Inflammatory macrophage (primary cell): Measurements from ENCODE around the gene PASK.
"Not testable (repeated sequence)": the region's sequence is repeated elsewhere in the genome, so short reads cannot be mapped to it uniquely, and the experiment has no call there.

ENCODE experiments used
- DNase-seq, 2 donors: peaks; one replicate each; pipeline ENCODE4 v3.0.0-alpha.2; 2020 to 2022
- total RNA-seq, 18 experiments: gene quantifications; one replicate each; lab custom pipeline; 2026; ENCODE audit warnings: mixed read lengths in 6 of 18, inconsistent platforms in 2 of 18; lab: John Stamatoyannopoulos, UW

Gene PASK
- total RNA-seq: 0.98 to 15.5 (median 11.9) reads per million in 18 experiments

DNA sequence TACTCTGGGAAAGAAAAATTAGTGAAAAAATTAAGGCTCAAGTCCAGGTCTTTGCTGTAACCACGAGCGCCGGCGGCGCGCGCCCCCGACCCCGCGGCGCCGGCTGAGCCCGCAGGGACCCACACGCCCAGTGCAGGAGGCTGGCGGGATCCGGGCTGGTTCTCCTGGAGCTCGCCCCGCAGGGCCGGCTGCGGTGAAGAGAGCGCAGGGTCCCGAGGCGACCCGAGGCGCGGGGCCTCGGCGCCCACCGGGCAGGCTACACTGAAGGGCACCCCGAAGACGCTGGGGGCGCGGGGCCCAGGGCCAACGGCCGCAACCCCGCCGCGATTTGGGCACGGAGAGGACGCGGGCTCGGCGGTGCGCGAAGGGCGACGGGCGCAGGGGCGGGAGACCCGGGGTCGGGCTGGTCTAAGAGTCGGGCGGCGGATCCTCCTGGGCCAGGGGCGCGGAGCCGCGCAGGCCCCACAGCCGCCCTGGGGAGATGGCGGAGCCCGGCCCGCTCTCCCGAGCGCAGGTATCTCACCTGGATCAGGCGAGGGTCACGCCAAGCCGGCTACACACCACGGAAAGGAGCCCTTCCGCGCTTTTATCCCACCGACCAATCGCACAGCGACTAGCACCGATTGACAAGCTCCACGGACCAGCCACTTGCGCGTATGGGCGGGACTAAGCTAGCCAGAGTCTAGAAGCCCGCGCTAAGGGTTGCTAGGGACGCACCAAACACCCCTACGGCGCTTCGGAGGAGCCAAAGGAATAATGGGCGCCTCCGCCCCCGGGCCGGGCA is at the start of gene PASK:
TSS of gene PASK (minus strand) at position 582 of the 784 bp plus-strand sequence. CDS start 6,440 bp downstream, outside the sequence.
- DNase-seq: peak; percentile 95 to 97

DNA sequence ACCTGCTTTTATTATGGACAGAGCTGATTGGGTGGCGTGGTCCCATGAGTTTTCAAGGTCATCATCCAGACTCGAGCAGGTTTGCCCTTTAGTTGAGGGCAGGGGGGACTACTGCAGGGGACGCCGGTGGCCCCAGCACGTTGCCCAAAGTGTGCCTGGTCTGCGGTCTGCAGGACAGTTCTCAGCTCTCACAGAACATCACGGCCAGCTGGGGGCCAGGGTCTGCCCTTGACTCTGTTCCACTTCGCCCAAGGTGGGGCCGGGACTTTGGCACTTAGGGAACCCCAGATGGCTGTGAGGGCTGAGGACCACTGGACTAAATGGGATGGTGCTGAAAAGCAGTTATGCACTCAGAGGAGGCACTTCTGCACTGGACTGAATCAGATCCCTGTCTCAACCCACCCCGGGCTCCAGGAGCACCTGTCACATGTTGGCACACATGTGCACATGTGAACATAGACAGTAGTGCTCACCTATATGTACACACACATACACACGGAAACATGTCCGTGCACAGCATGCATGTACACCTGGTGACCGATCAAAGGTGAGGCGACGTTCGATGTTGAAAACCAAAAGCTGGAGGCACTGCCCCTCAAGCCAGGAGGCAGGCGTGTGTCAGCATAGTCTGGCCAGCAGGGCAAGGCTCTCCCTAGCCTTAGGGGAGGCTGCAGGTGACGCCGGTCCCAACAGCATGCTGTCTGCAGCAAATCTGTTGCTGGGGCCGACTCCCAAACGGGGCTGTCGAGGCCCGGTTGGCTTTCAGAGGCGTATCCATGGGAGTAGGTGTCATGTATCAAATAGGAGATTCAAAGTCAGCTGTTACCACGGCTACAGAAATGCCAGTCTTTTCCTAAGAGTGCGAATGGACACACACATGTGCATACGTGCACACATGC is 49.4 kb upstream of the PASK start:
- no peak for DNase-seq

DNA sequence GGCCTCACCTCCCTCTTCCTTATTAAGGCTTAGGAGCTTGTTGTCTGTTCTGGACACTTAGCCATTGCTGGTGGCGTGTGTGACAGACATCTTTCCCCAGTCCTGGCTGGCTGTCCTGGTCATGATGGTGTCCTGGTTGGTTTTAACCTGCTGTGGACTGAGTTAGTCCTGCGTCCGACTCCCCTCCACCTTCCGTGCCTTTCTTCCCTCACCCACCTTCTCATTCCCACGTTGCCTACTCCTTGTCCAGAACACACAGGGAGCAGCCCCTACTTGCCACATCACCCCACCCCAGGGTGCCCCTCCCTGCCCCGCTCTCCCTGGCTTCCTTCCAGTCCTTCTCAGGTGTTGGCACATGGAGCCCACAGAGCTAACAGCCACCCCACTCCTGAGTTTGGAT is 48.7 kb upstream of the PASK start:
- DNase-seq: no peak

DNA sequence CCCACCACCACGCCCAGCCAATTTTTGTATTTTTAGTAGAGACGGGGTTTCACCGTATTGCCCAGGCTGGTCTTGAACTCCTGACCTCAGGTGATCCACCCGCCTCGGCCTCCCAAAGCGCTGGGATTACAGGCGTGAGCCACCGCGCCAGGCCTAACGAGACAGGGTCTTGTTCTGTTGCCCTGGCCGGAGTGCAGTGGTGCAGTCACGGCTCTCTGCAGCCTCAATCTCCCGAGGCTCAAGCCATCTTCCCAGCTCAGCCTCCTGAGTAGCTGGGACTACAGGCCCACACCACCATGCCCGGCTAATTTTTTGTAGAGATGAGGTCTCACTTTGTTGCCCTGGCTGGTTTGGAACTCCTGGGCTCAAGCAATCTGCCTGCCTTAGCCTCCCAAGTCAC is 48.0 kb upstream of the PASK start:
- DNase-seq: not testable (repeated sequence)

DNA sequence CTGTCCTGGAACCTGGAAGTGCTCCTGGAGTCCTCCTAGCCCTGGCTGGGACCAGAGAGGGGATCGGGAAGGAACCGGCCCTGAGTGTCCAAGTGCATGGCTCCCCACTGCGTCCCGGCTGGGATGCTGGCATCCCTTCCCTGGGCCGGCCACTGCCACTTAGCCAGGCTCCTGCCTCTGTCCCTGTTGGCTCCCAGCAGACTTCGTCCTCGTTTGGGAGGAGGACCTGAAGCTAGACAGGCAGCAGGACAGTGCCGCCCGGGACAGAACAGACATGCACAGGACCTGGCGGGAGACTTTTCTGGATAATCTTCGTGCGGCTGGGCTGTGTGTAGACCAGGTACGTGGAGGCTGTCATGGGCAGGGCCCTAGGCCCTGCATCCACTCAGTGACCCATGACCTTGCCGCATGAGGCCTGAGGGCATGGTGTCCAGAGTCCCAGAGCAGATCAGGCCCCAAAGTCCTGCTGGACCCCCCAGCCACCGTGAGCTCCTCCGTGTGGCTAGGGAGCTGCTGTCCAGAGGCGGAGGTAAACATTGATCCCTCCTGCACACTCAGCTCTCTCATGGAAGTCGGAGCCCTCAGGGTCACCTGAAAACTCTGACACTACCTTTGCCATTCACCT is 46.3 kb upstream of the PASK start:
- DNase-seq: no peak

DNA sequence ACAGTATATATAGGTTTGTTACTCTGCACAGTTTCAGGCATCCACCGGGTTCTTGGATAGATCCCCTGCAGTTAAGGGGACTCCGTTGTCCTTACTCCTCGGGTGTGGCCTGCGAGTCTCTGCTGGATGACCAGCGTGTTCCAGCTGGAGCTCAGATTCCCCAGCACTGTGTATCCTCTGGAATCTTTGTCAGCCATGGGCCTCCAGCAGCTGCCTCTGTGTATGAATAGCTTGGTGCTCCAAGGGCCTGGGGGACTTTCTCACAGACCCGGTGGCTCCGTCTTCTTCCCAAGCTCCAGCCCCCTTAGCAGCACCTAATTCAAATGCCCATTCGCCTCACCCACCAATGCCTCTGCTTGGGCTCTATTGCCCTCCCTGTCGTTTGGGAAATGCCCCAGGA is 45.5 kb upstream of the PASK start:
- DNase-seq: no peak

DNA sequence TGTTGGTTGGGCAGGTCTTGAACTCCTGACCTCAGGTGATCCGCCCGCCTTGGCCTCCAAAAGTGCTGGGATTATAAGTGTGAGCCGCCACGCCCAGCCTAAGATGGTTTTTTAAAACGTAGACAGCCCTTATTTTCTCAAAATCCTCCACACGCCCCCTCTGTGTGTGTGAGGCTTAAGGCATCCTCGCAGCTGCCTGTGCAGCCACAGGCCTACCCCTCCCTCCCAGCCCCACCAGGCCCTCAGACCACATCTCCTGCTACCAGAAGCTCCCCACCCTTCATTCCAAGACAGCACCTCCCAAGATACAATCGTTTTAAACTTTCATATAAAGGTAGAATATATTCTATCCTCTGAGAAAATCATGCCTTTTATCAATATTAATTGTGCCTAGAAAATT is 44.0 kb upstream of the PASK start:
- DNase-seq: no peak

DNA sequence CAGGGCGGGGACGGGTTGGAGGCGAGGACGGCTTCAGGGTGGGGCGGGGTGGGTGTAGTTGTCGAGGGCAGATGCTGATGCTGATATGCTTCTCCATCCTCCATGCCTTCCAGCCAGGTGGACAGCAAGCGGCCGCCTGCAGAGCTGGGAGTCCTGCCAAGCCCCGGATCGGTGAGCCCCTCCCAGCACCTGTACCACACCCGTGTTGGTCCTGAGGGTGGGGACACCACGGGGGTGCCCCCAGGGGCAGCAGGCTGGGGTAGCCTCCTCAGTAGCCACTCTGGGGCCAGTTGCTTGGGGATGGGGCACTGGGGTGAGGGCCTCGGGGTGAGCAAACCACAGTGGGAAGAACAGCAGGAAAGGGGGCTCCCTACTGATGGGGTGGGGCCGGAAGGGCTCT is 41.8 kb upstream of the PASK start:
- no peak for DNase-seq

DNA sequence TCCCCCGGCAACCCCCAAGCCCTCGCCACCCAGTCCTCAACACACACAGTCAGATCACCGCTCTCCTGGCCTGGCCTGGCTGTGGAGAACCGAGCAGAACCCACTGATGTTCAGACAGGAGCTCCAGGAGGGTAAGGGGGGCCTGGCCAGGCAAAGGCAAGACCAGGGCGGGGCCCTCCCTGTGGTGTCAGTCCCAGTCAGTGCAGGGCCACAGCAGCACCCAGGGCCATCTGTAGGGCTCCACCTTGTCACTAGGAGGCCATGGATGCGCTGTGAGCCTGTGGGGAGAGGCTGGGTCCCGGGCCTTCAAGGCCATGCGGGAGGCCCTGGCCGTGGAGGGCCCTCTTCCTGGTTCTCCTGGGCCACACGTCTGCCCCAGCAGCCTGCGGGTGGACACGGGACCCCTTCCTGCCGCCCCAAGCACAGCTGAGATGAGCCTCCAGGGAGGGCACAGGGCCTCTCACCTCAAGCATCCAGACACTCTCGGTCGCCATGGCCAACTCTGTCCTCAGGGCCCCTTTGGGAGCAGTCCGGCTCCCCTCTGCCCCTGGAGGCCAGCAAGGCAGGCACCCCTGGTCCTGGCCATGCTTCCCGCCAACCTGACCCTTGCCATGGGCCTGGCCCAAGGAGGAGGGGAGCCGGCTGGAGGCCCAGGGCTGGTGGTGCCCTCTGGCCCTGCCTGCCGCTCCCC is 41.2 kb upstream of the PASK start:
- no peak for DNase-seq

DNA sequence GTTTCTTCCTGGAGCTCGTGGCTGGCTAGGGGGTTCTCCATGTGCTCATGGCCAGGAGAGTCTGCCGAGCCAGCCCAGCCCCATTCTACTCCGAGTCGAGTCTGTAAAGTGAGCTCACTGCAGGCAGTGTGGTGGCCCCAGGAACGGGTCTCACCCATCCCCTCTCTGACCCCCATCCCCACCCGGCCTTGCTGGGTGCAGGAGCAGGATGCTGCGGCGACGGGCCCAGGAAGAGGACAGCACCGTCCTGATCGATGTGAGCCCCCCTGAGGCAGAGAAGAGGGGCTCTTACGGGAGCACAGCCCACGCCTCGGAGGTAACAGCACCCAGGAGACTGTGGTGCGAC is 40.6 kb upstream of the PASK start:
- DNase-seq: no peak

DNA sequence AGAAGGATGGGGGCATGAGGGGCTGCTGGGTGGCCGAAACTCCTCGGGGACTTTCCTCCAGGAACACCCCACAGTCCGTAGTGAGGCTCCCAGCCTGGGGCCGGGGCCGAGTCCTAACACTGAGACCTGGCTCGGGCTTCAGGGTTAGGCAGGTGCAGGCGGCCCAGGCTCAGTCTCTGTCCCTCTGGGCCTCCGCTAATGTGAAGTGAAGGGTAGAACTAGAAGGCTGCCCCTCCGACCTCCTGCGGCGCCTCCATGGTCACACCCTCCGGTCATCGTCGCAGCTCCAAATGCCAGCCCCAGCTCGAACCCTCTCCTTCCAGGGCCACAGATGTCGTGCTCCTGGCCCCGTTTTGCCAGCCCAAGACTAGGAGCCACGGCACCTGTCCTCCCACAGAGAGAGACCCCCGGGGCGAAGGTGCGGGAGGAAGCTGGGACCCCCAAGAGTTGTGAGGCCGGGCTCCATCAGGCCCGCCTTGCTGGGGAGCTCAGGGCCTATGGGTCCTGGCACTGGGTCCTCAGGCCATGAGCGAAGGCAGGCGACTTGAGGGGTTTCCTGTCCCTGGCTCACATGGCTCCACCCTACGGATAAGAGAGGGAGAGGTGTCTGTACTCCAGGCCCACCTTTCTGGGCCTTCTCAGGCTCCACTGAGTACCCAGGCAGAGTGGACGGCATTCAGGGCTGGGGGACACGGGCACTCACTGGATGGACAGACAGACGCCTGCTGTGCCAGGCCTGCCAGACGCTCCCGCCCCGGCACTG is 40.0 kb upstream of the PASK start:
- no peak for DNase-seq

DNA sequence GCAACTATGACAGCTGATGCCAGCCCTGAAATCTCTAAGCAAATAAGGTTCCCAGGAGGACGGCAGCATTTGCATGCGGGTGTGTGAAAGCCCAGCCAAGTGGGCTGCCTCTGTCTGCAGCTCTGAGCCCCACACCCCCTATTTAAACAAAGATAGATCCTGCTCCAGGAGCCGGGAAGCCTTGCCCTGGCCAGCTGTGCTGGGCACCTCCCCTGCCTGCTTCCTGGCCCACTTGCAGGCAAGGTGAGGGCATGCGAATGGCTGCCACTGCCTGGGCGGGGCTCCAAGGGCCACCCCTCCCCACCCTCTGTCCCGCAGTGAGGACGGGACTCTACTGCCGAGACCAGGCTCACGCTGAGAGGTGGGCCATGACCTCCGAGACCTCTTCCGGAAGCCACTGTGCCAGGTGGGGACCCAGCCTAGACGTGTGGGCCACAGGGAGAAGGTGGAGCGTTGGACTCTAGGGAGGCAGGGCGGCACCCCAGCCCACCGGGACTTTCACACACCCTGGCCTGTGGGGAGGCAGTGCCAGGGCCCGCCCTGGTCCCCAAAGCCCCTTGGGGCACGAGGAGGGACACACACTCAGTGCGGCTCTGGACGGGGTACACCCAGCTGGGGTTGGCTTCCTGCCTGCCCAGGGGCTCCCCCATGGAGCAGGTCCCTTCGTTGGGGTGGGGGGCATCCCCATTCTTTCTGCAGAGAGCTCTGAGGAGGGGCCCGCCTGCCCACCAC is 39.3 kb upstream of the PASK start, which contains the start of gene ANO7:
TSS of gene ANO7 (plus strand) at position 317 of the 732 bp plus-strand sequence. CDS start 1,387 bp downstream, outside the sequence.
- no peak for DNase-seq

DNA sequence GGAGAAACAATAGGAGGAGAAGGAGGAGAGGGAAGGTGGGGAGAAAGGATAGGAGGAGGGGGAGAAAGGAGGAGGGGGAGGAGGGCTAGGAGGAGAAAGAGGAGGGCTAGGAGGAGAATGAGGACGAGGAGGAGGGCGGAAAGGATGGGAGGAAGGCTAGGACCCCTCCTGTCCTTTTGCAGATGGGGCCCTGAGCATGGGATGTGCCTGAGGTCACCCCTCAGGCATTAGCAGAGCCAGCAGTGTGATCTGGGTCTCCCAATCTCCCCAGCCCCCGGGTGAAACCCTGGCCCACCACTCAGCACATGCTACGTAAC is 38.6 kb upstream of the PASK start:
- DNase-seq: no peak

DNA sequence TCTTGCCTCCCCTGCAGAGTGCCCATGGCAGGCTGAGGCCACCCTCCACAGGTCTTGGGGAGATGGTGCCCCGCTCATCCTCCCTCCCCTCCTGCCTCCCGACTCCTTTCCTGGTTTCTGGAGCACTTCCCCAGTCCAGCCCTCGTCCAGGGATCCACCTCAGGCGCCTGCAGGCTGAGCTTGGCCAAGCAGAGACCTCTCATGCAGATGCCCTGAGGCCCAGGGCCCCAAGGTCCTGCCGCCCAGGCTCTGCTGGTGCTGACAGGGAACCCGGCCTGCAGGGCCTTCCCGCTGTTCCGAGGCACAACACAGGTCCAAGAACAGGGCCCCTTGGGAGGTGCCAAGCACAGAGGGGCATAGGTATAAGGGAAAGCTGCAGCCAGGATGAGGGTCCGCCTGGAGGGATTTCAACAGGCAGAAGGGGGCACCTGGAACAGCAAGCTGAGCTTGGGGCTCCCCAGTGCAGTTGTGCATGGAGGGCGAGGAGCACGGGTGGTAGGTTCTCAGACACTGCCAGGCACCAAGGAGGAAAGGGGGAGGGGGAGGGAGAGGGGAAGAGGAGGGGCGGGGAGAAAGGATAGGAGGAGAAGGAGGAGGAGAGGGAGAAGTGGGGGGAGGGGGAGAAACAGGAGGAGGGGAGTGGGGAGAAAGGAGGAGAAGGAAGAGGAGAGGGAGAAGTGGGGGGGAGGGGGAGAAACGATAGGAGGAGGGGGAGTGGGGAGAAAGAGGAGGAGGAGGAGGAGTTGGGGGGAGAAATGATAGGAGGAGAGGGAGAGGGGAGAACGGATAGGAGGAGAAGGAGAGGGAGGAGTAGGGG is 38.0 kb upstream of the PASK start:
- no peak for DNase-seq

DNA sequence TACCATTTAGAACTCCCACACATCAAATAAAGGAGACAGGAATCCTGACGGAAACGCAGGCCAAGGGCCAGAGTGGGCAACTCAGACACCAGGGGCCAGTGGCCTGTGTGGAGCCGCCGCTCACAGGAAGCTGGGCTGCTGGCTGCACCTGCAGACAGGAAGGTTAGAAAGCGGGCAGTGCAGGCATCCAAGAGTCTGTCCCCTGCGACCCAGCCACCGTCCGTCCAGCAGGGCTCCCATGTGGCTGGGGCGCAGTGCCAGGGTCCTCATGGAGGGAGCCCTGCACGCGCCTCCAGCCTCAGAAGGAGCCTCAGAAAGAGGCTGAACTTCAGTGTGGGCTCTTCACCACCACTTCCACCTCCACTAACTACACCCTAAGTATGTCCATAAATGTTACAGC is 36.7 kb upstream of the PASK start:
- no peak for DNase-seq

DNA sequence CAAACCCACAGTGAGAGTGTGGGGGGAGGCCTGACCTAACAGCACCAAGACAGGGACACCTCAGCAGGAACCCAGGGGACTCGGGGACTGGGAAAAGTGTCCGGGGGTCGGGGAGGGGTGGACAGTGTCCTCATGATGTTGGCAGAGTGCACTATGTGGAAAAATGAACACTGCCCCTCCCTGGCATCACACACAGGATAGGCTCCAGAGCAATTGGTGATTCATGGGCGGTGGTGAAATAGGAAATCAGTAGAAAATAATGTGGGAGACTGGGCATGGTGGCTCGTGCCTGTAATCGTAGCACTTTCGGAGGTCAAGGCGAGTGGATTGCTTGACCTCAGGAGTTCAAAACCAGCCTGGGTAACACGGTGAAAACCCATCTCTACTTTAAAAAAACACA is 35.6 kb upstream of the PASK start:
- no peak for DNase-seq

DNA sequence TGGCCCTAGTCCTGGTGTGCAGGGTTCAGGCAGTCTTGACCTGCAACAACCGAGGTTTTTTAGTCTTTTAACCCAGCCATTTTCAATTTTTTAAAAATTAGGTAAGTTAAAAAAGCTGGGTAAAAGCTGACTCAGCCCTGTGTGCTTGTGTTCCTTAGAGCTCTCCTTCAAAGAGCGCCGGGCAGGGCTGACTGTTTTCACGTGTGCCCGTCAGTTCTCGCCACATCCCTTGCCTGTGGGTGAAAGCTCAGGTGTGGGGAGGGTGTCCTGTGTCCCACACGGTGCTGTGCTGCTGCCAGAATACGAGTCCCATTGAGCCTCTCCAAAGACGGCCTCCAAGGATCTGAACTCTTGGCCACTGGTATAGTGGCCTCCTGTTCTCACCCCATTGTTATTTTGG is 33.9 kb upstream of the PASK start:
- DNase-seq: no peak

DNA sequence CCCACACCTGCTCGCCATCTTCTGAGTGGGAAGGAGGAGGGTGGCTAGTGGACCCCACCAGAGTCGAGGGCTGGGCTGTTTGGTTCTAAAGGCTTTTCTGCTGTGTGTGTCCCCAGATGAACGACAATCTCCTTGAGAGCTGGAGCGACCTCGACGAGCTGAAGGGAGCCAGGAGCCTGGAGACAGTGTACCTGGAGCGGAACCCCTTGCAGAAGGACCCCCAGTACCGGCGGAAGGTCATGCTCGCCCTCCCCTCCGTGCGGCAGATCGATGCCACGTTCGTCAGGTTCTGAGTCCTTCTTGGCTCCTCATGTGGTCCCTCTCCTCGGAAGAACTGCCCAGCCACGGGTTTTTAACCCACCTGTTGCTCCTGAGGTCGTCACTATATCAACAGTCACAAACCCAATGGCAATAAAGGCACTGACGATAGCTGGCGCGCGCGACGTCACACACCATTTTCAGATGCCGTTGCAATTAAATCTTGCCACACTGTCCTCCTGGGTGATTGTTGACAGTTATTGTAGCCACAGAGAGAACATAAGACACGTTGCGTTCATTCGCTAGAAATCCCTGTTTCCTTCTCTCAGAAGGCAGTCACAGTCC is 33.4 kb upstream of the PASK start:
- DNase-seq: no peak

DNA sequence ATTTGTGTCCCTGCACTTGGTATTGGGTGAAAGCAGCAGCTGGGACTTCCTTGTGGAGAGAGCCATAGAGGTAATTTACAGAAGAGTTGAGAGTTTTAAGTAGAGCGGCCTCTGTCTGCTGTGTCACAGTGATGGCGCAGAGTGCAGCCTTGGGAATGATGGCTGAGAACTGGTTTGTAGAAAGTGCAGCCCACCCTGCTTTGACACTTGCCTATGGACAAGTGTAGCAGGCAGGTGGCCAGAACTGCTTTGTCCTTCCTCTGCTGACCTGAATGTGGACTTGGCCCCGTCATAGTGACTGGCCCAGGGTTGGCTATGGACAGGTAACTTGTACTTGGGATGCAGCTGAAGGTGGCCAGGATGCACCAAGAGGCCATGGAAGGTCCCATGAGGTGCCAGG is 32.9 kb upstream of the PASK start:
- no peak for DNase-seq

DNA sequence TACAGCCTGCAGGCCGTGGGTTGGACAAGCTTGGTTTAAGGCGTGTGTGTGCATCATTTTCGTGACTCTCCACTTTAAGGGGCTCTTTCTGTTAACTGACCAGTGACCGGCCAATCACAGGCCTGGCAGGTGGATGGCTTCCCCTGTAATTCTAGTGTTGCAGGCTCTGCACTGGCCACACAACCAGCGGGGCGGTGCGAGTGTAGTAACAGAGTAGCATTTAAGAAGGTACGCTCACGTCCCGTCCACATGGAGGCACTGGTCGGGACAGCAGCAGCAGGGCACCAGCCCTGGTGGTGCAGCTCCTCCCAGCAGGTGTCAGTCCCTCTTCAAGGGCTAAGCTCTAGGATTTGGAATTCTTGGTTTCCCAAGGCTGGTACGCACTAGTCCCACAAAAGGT is 31.2 kb upstream of the PASK start:
- DNase-seq: no peak
